ENCODE data around the gene PTGFRN. TPM values are rescaled to one million over a fixed set of nuclear protein-coding genes. Genes with fewer than 3 reads are reported as not detected.

Gene PTGFRN
- total RNA-seq, 2 experiments from 2014 or later: not detected

GRCh38 chr1:117009132-117009531, 99.4 kb downstream of the PTGFRN start:
- no peaks in the 10 kb centered on the region for H3K9me2 ChIP-seq (ENCODE audit: insufficient read depth, low read length)
- no TSS peak for BruUV-seq (replicated peaks)
- TF ChIP-seq EZH2phosphoT487 (IDR thresholded peaks at IDR 0.05; ENCODE audit: borderline replicate concordance, low read depth, low read length) (no peak), CTCF (conservative IDR thresholded peaks at IDR 0.05; ENCODE audit: low read length) (no peak)
- no peak overlapping the region for H2AFZ ChIP-seq (ENCODE audit: low read length)
- ChIA-PET CTCF (ENCODE audit: unreplicated experiment) (no interaction called here), POLR2A (no interaction called here)
- intact Hi-C loops (cut with micrococcal nuclease; ENCODE audit: unreplicated experiment): no loop called here
- no peak overlapping the region for H3K4me3 ChIP-seq (ENCODE audit: low read depth, low read length, poor library complexity, severe bottlenecking)
- no peaks in the 10 kb centered on the region for H3K9me3 ChIP-seq (ENCODE audit: low read length)
- H3K4me2 ChIP-seq (ENCODE audit: low read length): no peak overlapping the region
- no peak for DNase-seq (ENCODE audit: low spot score)
- no peaks in the 10 kb centered on the region for H3K4me1 ChIP-seq (ENCODE audit: insufficient read depth, low read length, poor library complexity, severe bottlenecking)
- H4K20me1 ChIP-seq (ENCODE audit: insufficient read depth, low read length): no peaks in the 10 kb centered on the region
- H3K27ac ChIP-seq (ENCODE audit: low read depth, low read length, poor library complexity, severe bottlenecking): no peak overlapping the region
- H3K79me2 ChIP-seq (ENCODE audit: insufficient read depth, low read depth, low read length): no peaks in the 10 kb centered on the region
- no peaks in the 10 kb centered on the region for H3K36me3 ChIP-seq (ENCODE audit: insufficient read depth, low read length)

DNA sequence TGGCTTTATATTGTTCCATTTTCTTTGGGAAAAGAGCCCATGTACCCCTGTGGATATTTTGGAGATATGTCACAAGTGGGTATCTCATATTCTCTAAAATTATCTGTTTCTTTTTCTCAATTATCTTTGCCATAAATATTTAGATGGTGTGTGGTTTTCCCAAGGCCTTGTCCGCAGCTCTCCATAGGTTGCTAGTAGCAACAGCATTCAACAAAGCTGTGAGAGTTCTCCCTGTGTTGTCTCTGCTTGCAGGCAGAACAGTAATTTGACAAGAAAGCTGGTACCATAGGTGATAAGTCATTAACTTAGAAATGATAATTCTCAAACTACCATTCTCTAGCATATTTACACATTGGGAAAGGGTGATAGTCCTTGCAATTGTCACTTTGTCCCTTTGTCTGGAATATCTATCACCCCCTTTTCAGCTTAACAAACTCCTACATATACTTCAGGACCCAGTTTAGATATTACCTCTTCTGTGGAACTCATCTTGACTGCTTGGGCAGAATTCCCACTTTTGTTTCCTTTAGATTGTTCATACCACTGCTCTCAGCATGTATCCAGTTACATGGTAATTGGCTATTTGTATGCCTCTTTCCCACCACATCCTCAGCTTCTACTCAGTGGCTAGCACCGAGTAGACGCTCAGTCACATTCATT, 100.7 kb downstream of the PTGFRN start:
- DNase-seq (ENCODE audit: low spot score): no peak
- Histone ChIP-seq H3K79me2 (ENCODE audit: insufficient read depth, low read depth, low read length) (no peaks in the 10 kb centered on the region), H4K20me1 (ENCODE audit: insufficient read depth, low read length) (no peaks in the 10 kb centered on the region), H3K4me2 (ENCODE audit: low read length) (no peak overlapping the region), H3K4me1 (ENCODE audit: insufficient read depth, low read length, poor library complexity, severe bottlenecking) (no peaks in the 10 kb centered on the region), H2AFZ (ENCODE audit: low read length) (no peak overlapping the region), H3K9me3 (ENCODE audit: low read length) (no peaks in the 10 kb centered on the region), H3K36me3 (ENCODE audit: insufficient read depth, low read length) (no peaks in the 10 kb centered on the region), H3K4me3 (ENCODE audit: low read depth, low read length, poor library complexity, severe bottlenecking) (no peak overlapping the region), H3K9me2 (ENCODE audit: insufficient read depth, low read length) (no peaks in the 10 kb centered on the region), H3K27ac (ENCODE audit: low read depth, low read length, poor library complexity, severe bottlenecking) (no peak overlapping the region)
- POLR2A ChIA-PET: interaction anchor here (1.2 kb wide), 1 partner anchor 14 kb away, joined by 3 read pairs; no protein-coding TSS in a partner anchor
- BruUV-seq (replicated peaks): no TSS peak
- TF ChIP-seq CTCF (conservative IDR thresholded peaks at IDR 0.05; ENCODE audit: low read length) (no peak), EZH2phosphoT487 (IDR thresholded peaks at IDR 0.05; ENCODE audit: borderline replicate concordance, low read depth, low read length) (no peak)
- intact Hi-C loops (cut with micrococcal nuclease; ENCODE audit: unreplicated experiment): no loop called here
- CTCF ChIA-PET (ENCODE audit: unreplicated experiment): no interaction called here

GRCh38 chr1:117011334-117011733, 101.6 kb downstream of the PTGFRN start:
- CTCF ChIA-PET (ENCODE audit: unreplicated experiment): no interaction called here
- H3K27ac ChIP-seq (ENCODE audit: low read depth, low read length, poor library complexity, severe bottlenecking): no peak overlapping the region
- H3K9me3 ChIP-seq (ENCODE audit: low read length): no peaks in the 10 kb centered on the region
- TF ChIP-seq CTCF (conservative IDR thresholded peaks at IDR 0.05; ENCODE audit: low read length): no peak
- no peak for TF ChIP-seq EZH2phosphoT487 (IDR thresholded peaks at IDR 0.05; ENCODE audit: borderline replicate concordance, low read depth, low read length)
- POLR2A ChIA-PET: interaction anchor here (1.2 kb wide), 1 partner anchor 15 kb away, joined by 3 read pairs; no protein-coding TSS in a partner anchor
- no peak overlapping the region for H3K4me3 ChIP-seq (ENCODE audit: low read depth, low read length, poor library complexity, severe bottlenecking)
- H3K36me3 ChIP-seq (ENCODE audit: insufficient read depth, low read length): no peaks in the 10 kb centered on the region
- intact Hi-C loops (cut with micrococcal nuclease; ENCODE audit: unreplicated experiment): no loop called here
- BruUV-seq (replicated peaks): no TSS peak
- H3K9me2 ChIP-seq (ENCODE audit: insufficient read depth, low read length): no peaks in the 10 kb centered on the region
- H3K4me2 ChIP-seq (ENCODE audit: low read length): no peak overlapping the region
- H3K79me2 ChIP-seq (ENCODE audit: insufficient read depth, low read depth, low read length): no peaks in the 10 kb centered on the region
- H3K4me1 ChIP-seq (ENCODE audit: insufficient read depth, low read length, poor library complexity, severe bottlenecking): no peaks in the 10 kb centered on the region
- DNase-seq (ENCODE audit: low spot score): no peak
- no peak overlapping the region for H2AFZ ChIP-seq (ENCODE audit: low read length)
- H4K20me1 ChIP-seq (ENCODE audit: insufficient read depth, low read length): no peaks in the 10 kb centered on the region
